Fibroblast of skin of right quadriceps (primary cell): ENCODE data around the gene KCNQ1.

ENCODE experiments used
- DNase-seq: peaks from one replicate; pipeline ENCODE4 v3.0.0-alpha.2; 2013

The KCNQ1 gene

DNA sequence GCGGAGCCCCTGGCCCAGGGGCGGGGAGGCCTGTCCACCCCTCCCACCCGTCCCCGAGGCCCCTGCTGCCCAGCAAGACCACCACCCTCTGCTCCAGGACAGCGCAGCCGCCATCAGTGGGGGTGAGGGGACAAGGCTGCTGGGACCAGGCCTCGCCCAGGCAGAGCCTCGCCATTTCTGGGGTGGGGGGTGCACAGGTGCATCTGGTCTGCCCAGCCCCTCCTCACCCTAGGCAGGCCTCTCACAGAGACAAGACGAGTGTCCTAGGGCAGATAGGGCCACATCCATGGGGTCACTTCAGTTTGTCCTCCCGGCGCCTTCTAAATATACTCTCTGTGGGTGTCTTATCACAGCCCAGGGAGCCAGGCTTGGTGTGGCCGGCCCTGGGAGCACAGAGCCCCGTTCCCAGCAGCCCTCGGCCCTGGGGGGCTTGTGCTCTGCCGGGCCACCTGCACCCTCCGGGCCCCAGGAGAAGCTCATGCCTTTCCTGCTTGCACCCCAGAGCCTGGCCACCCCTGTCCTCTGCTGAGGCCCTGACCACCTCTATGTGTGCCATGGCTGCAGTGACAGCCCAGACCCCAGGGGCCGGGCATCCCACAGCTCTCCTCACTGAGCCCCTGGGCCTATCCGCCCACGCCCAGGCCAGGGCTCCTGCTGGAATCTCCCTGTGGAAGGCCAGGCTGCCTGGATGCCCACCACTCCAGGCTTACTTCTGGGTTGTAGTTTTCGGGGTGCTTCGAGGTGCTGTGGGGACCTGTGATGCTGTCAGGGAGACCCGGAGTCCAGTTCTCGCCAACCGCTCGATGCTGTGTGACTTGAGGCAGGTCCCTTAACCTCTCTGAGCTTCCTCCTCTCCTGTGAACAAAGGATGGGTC, 70.8 kb downstream of the KCNQ1 start:
- no peak for DNase-seq

DNA sequence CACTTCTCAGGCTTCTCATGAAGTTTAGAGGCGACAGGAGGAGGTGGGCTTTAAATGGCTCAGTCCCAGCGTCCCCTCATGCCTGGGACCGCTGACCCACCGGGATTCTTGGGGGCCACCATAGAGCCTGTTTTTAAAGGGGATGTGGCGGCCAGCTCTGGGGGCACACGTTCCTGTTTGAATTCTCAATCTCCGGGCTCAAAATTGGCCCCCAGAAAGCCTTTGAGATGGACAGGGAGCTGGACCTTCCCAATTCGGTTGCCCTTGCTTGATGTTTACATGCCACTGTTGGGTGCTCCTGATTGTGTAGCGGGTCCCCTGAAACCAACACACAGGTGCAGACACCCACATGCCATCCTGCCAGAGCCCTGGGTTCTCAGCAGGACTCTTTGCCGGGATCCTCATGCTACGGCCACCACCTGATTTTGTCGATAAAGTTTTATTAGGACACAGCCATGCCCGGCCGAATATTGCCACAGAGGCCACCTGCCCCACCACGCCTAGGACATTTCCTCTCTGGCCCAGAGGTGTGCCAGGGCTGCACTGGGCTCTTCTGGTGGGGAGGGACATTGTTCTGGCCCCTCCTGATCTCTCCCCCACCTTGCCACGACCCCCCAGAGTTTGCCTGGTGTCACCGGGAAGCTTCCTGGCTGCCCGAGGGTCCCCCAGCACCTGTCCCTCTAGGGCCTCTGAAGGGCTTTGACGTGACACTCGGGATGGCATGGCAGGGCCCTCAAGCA, 71.6 kb downstream of the KCNQ1 start:
- no peak for DNase-seq

DNA sequence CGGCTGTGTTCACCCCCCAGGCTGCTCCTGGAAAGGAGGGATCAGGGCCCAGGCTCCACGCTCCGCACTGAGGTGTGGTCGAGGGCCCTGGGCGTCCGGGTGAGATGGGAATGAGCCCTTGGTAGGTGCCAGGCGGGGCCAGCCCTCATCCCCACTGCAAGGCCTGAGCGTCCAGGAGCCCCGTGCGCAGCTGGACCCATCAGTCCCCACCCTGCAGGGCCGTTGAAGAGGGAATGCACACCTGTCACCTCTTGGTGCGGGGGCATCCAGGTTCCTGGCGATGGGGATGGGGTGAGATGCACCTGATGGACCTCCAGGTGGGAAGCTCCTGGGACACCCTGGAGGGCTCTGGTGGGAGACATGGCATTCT, 72.2 kb downstream of the KCNQ1 start:
- DNase-seq: no peak

DNA sequence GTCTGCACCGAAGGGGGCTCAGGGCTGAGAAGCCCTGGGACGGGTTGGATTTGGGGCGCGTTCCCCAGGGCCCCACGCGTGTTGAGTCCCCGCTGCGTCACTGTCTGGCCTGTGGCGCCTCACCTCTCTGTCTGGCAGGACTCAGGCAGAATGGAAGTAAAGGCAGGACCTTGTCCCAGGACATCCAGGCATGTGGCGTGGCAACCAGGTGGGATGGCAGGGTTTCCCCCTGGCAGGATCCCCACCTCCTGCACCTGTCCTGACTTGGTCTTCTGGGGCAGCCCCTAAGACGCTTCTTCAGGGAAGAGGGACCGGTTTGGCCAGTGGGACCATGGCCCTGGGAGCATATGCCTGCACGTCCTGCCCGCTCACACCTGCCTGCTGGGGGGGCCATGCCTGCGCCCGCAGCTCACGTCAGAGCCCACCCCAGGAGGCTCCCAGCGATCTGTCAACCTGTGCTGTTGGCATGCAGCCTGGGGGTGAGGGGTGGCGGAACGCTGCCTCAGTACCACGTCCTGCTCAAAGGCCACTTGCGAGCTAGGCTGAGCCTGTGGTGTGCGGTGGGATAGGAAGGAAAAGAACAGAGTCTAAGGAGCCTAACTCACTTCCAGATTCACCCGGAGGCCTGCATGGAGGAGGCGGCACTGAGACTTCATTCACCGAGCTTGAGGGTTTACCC, 72.7 kb downstream of the KCNQ1 start:
- DNase-seq: no peak

DNA sequence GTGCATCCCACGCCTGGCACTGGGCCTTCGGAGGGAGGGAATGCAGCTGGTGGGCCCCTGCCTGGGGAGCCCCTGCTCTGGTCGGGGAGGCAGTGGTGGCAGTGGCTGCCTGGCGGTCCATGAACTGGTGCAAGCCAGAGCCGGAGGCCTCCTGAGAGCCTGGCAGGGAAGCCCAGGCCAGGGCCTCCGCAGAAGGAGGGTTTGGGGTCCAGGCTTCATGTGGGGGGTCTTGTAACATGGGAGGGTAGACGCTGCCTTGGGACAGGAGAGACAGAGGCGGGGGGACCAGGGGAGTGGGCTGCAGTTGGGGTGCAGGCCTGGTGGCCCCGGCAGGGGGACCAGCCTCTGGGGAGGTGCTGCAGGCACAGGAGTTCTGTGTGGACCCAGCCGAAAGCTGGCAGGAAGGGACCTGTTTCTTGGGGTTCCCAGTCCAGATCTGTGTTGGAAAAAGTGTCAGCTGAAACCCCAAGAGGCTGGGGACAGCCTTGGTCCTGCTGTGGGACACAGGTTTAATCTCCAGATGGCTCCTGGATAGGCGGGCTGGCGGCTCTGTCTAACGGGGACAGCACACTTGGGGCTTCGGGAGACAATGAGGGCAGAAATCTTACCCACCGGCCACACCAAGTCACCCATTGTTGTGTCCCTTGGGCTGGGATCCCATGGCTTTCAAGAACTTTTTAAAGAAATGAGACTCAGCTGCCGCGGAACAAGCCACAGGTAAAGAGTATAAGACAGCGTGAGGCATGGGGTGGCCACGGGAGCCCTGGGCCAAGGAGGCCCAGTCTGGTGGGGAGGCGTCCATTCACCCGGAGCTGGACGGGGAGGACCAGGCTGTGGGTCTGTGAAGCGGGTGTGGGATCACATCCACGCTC, 73.5 kb downstream of the KCNQ1 start:
- no peak for DNase-seq

DNA sequence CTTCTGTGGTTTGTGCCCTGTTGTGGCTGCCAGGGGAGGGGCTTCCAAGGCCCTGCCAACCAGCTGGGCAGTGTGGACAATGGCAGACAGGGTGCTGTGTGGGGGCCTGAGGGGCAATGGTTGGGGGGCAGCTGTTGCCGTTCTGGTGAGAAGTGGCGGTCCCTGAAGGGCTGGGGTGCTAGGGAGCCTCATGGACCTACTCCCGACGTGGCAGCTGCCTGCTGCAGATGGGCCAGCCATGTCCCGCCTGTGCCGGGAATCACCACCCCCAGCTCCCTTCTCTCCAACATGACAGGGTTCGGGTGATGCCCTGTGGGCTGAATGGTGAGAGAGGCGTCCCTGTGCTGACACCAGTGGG, 74.2 kb downstream of the KCNQ1 start:
- no peak for DNase-seq

DNA sequence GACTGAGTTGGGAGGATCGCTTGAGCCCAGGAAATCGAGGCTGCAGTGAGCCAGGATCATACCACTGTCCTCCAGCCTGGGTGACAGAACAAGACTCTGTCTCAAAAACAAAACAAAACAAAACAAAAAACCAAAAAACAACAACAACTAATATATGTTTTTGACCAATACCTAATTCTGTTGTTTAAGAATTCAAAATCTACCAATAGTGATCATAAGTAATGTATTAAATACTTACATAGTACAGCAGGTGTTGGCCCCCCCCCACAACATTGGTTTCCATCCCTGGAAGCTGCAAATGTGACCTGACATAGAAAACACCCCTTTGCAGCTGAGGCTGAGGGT, 74.7 kb downstream of the KCNQ1 start:
- DNase-seq: no peak

DNA sequence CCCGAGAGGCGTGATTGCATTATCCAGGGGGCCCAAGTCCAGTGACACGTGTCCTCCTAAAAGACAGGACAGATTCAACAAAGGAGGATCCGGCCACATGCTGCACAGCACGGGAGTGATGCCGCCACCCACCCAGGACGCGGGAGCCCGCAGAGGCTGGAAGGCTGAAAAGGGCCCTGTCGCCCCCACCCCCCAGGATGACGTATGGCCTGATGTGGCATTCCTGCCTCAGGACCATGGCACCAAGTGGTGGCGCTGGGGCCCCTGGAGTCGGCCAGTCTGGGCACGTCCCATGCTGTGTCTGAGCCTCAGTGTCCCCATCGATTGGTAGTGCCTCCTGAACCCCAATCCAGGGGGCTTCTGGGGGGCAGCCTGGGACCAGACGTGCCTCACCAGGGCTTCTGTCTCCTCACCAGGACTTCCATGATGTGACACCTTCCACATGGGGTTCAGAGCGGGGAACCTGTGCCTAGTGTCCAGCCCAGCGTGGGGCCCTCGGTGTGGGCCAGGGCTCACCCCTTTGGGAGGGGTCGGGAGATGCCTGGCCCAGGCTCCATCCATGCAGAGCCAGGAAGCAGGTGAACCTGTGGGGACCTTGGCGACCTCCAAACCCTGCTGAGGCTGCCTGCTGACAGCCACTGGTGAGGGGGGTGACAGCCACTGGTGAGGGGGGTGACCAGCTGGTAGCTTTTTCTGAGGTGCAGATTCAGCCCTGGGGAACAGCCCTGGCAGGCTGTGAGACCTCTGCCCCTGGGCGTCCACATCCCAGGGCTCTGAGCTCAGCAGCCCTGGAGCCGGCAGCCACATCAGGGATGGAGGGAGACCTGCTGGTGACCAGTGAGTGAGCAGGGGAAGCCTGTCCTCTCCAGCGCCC, 75.3 kb downstream of the KCNQ1 start:
- no peak for DNase-seq

DNA sequence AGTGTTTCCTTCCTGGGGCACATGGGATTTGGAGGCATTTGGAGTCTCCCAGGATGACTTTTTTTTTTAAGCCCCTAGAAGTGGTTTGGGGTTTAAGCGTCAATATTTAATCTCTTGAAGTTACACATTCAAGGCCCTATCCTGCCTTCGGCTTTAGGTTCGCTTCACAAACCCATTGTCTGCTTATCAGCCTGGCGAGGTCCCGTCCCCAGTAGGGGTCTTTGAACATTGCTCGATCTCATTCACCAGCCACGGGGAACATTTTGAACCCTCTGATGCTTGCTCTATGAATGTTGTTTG, 75.9 kb downstream of the KCNQ1 start:
- DNase-seq: no peak

DNA sequence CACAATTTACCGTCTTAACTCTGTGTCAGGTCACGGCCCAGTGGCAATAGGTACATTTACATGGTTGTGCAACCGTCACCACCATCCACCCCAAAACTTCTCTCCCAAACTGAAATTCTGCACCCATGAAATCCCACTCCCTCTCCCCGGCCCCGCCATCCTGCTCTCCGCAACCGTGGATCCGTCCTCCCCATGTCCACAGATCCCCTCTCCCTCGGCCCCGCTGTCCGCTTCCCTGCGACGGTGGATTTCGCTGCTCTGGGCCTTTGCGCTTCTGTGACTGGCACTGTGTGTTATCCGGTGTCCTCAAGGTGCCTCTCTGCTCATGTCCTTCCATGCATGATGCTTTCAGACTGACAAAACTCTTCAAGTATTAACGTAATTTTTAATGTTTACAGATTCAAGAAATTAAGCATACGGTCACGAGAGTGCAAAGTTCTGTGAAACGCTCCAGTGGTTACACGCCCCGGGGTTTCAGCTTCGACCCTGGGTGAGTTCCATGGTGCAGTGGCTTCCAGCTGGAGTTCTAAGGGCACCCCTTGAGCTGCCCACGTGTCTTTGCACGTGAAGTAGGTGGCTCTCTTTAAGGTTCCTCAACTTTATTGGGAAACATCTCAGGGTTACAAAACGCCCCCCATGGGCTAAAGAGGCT, 76.4 kb downstream of the KCNQ1 start:
- DNase-seq: no peak

DNA sequence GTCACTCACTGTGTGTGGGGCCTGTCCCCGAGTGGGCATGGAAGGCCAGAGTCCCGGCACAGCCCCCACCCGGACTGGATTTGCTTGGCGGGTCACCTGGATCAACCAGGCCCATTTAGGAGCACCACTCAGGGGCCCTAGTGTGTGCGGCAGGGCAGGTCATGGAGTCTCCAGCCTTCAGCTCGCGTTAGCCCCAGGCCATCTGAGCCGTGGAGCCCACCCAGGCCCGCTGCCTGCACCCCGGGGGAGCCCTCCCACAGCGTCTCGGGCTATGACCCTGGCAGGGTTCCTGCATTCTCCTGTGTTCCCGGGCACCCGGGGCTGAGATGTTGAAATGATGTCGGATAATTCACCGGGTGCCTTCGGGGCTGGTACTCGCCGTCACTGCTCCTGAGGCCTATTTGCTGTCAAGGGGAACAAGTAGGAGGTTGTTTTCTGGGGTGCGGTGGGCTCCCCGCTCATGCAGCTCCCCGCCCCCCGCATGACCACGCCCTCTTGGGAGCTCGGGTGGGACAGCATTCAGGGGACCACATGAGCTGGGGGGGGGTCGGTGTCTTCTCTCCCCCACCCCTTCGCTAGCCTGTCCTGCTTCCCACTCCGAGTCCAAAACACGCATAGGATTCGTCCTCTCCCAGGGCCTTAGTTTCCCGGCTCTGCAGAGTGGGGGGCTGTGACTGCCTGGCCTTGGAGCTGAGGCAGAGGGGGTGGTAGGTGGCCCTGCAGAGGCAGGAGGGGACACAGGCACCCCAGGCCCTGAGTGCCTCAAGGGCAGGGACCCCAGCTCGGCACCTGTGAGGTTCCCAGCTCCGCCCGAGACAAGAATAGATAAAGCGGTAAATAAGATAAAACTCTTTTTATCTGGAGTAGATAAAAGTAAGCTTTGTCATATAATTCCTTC, 77.2 kb downstream of the KCNQ1 start:
- DNase-seq: no peak

DNA sequence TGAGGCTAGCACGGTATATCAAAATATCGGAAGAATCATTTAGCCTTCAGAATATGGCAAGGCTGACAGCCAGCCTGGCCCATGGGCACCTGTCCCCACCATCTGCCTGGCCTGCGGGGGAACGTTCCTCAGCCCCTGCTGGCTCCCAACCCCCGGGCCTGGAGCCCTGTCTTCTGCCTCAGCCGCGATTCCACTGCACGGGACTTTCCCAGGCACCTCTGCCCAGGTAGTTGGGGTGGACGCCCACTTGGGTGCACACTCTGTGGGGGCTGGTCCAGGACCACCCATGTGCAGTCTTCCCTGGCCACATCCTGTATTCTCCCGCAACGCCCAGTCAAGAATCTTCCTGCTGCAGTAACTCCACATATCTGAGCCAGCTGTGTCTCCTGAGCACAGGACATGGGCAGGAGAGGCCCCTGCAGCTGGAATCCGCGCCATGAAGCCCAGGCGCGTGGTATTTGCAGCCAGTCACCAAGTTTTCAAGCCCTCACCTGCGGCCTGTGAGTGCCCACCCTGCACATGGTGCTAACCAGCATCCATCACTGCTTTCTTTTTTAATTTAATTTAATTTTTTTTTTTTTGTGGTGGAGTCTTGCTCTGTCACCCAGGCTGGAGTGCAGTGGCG, 77.9 kb downstream of the KCNQ1 start:
- DNase-seq: no peak

DNA sequence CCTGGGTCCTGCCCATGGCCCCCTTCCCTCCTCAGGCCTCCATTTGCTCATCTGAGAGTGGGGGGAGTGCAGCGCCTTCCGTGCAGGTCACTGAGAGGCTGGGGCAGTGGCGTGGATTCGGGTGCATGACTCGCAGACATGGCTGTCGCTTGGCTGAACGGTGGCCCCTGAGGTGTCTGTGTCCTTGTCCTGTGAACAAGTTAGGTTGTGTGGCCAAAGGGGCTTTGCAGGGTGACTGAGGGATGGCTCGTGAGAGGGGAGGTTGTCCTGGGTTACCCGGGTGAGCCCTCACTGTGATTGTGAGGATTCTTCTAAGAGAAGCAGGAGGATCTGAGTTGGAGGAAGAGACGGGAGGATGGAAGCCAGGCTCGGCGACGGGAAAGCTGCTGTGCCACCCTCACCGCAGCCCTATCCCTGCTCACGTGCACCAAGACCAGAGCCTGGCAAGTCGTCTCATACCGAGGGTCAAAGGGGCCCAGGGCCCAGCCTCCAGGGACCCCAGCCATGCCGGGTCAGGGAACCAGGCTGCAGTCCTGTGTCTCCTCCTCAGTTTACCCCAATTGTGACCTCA, 79.1 kb downstream of the KCNQ1 start:
- DNase-seq: no peak

DNA sequence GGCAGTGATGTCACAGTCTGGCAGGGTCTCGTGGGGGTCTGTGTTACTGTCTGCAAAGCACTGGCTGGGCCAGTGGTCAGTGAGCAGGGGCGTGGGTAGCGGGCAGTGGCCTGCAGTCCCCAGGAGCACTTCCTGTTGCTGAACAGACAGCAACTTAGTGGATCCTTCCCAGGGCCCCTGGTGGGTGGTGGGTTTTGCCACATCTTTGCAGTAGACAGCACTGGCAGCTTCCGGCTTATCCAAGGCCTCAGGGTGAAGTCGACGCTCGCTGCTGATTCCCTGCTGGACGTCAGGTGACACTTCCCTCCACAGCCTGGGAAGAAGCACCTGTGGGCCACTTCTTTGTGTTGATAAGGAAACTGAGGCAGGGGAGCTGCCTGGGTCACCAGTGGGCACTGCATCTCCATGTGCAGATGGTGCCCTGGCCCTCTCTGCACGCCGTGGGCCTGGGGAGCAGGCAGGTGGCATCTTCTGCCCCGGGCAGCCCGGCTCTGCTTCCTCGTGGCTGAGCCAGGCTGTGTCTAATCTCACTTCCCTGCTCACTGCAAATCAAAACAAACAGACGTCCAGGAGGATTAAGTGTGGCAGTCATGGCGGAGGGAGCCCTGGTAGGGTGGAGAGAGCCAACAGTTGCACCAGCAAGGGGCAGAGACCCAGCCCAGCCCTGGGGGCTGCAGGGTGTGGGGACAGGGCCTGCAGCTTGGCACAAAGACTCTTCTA, 79.8 kb downstream of the KCNQ1 start:
- no peak for DNase-seq

DNA sequence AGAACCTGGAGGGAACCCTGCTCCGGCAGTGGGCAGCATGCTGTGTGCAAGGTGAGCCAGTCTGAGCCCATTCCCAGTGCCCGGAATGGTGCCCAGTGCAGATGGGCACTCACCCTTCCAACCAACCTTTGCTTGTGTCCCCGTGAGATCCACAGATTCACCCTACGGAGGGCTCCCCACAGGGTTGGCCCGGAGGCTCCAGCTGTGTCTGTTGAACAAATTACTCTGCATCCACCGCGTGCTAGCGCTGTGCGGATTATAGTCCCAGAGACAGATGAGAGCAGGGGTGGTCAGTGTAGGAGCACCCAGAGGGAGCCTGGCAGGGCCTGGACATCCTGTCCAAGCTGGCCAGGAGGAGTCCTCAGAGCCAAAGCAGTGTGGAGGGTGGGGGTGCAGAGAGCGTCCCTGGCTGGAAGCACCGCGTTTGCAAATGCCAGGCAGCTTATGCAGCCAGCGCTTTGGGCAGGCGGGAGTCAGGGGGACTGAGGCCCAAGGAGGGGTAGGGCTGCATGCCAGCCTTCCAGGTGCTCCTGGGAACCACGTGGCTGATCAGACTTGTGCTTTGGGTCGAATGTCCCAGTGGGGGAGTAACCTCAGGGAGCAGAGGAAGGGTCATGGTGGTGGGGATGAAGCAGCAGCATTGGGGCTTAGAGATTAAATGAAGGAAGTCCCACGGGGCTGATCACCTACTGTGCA, 80.5 kb downstream of the KCNQ1 start:
- DNase-seq: no peak

DNA sequence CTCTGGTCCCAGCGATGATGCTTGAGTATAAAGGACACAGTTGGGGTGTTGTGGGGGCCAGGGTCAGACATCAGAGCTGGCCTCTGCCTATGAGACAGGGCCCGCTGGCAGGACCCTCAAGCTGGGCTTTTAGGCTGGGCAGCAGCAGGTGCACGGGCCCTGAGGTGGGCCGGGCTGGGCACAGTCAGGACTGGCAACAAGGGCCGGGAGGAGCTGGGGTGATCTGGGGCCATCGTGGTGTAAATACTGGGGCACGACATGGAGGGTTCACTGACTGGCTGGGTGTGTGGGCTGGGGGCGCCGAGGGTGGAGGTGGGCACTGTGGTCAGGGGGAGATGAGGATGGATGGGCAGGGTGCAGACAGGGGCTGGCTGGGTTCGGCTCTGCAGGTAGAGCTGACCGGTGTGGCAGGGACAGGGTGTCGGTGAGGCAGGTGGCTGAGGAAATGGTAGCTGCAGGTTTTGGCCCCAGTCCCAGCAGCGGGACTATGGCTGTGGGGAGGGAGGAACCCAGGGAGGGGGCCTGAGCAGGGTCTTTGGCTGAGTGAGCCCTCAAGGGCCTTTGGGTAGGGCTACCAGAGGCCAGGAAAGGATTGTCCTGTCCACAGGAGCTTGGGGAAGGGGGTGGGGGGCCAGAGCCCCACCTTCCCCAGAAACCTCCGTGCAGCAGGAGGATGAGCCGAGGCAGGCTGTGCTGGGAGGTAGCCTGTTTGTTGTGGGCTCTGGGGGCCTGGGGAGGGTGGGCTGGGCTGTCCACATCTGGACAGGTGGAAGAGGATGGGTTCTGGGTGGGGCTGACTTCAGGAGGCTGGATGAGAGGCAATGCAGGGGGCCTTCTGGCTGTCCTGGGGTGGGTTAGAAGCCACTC, 81.4 kb downstream of the KCNQ1 start:
- no peak for DNase-seq

DNA sequence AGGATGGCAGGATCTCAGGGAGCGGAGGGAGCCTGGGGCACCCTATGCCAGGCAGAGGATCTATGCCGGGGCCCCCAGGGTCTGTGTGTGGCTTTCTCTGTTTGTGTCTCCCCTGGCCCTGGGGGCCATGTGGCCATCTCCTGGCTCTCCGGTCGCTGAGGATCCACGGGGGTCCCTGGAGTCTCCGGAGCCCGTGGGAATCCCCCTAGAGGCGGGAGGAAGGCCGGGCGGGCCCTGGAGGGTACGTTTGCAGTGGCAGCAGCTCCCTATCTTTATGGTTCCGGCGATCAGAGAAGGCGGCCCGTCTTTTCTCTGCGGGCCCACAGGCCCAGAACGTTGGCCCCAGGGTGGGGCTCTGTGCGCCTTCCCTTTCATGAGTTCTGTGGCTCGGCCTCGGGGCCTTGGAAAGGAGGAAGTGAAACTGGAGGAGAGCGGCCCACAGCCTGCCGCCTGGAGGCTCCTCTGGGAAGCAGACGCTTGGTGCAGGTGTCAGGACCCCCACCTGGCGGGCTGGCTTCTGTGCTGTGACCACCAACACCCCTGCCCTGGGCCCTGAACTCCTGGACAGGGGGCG, 82.1 kb downstream of the KCNQ1 start:
- DNase-seq: no peak
